ENCODE measurements around the gene STYXL1. TPM values are rescaled to one million over a fixed set of nuclear protein-coding genes. Genes with fewer than 3 reads are reported as not detected.

STYXL1 gene
- total and polyA plus RNA-seq, 8 donors: 13.3 to 47.6 (median 22.7) TPM

DNA sequence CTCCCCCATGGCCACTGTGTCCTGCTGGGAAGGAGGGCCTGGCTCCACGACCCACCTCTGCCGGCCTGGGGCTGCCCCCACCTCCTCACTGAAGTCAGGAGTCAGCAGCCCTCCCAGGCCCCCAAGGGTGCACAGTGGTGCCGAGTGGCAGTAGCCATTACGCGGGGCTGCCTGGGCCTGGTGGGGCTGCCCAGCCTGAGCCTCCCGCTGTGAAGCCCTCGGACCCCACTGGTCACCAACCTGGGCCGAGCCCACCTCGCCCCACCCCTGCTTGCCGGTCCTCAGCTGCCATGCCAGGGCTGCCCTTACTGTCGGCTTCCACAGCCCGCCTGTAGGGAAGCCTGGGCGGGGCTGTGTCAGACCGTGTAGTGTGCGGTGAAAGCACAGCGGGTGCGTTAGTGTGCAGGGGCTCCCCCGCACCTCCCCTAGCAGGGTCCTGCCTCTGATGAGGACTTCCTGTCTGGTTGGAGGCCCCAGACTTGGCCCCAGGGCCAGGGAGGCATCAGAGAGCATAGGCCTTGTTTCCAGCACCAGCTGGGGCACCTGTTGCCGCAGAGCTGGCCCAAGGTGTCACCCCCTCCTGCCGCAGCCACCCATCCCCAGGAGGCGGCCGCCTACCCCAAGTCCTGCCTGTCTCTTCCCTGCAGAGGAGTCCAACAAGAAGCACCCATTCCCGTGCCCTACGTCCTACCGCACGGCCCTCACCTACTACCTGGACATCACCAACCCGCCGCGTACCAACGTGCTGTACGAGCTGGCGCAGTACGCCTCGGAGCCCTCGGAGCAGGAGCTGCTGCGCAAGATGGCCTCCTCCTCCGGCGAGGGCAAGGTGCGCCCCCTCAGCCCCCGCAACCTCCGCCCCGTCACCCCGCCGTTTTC is 63.4 kb downstream of the STYXL1 start:
- Histone ChIP-seq H3K27me3 (no peaks in the 10 kb centered on the region), H3K4me1 (no peaks in the 10 kb centered on the region), H3K9me3 (no peaks in the 10 kb centered on the region), H3K4me3 (no peak overlapping the region), H3K27ac (no peak overlapping the region), H3K36me3 (peaks cover 0 to 48% (median 0%) of the 10 kb centered on the region in 3 donors)
- TF ChIP-seq, protein P1, sequence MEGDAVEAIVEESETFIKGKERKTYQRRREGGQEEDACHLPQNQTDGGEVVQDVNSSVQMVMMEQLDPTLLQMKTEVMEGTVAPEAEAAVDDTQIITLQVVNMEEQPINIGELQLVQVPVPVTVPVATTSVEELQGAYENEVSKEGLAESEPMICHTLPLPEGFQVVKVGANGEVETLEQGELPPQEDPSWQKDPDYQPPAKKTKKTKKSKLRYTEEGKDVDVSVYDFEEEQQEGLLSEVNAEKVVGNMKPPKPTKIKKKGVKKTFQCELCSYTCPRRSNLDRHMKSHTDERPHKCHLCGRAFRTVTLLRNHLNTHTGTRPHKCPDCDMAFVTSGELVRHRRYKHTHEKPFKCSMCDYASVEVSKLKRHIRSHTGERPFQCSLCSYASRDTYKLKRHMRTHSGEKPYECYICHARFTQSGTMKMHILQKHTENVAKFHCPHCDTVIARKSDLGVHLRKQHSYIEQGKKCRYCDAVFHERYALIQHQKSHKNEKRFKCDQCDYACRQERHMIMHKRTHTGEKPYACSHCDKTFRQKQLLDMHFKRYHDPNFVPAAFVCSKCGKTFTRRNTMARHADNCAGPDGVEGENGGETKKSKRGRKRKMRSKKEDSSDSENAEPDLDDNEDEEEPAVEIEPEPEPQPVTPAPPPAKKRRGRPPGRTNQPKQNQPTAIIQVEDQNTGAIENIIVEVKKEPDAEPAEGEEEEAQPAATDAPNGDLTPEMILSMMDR (IDR thresholded peaks at IDR 0.05): no peak
- FAIRE-seq (no peak), ATAC-seq (no peak), DNase-seq (peak in 2 of 6 donors; percentile 18 to 80)
- intact Hi-C loops (cut with DNase I): no loop called here
- WGBS, 2 donors: 94 to 95% methylated on average over 41 to 44 of the region's 44 CpGs

DNA sequence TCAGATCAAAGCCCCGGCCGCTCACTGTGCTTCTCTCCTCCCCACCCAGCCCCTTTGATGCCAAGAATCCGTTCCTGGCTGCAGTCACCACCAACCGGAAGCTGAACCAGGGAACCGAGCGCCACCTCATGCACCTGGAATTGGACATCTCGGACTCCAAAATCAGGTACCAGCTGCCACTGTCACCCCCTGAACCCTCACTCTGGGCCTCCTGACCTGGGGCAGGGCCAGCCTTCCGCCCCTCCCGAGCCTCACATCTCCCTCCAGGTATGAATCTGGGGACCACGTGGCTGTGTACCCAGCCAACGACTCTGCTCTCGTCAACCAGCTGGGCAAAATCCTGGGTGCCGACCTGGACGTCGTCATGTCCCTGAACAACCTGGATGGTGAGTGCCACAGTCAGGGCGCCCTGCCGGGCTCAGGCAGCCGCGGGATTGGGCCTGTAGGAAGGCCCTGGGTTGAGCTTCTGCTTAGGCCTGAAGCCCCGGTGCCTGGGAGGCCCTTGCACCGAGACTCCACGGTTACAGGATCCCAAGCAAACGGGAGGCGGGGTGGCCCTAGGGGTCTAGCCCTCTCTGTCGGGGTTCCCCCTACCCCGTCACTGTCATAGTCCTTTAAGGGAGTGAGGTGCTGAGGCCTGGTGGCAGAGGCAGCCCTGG is 64.2 kb downstream of the STYXL1 start:
- Histone ChIP-seq H3K27me3 (no peaks in the 10 kb centered on the region), H3K4me1 (no peaks in the 10 kb centered on the region), H3K36me3 (peaks cover 0 to 53% (median 0%) of the 10 kb centered on the region in 3 donors), H3K9me3 (no peaks in the 10 kb centered on the region), H3K27ac (no peak overlapping the region), H3K4me3 (no peak overlapping the region)
- TF ChIP-seq, protein P1 (IDR thresholded peaks at IDR 0.05): no peak
- WGBS, 2 donors: 91% methylated on average over 26 of the region's 26 CpGs
- DNase-seq (peak in 1 of 6 donors; percentile 71), ATAC-seq (no peak), FAIRE-seq (no peak)
- intact Hi-C loops (cut with DNase I): no loop called here

DNA sequence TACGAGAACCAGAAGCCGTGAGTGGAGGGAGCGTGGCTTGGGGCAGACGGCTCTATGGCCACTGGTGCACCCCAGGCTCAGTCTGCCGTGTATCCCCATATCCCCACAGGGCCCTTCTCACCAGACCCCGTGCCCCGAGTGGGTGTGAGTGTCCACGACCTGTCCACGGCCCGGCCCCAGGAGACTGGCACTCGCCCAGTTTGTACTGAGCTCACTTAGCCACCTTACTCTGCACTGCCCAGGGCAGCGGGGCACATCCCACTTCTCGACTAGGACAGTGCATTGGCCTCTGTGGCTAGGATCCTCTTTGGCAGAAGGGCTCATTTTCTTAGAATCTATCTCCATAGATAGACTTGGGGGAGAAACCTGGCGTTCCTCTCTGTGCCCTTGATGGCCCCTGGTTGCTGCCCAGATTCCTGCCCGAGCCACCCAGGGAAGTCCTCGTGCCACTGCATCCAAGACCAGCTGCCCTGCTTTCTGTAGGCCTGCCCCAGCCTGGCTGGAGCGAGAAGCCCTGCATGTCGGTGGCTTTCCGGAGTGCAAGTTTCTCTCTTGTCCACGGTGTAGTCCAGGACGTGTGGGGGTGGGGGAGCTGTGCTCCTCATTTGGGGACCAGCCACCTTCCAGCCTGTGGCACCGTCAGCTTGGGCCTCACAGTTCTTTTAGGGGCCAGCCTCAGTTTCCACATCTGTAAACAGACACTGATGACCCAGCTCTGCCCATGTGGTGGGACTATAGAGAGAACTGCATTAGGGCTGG is 65.3 kb downstream of the STYXL1 start:
- H3K36me3 ChIP-seq: peaks cover 0 to 46% (median 0%) of the 10 kb centered on the region in 3 donors
- ATAC-seq: no peak
- DNase-seq: peak in 1 of 6 donors; percentile 44
- WGBS, 2 donors: 88 to 92% methylated on average over 22 of the region's 22 CpGs
- TF ChIP-seq, protein P1 (IDR thresholded peaks at IDR 0.05): no peak
- H3K4me3 ChIP-seq: no peak overlapping the region
- no peak for FAIRE-seq
- H3K27me3 ChIP-seq: no peaks in the 10 kb centered on the region
- no peak overlapping the region for H3K27ac ChIP-seq
- no peaks in the 10 kb centered on the region for H3K4me1 ChIP-seq
- H3K9me3 ChIP-seq: no peaks in the 10 kb centered on the region
- intact Hi-C loops (cut with DNase I): no loop called here

DNA sequence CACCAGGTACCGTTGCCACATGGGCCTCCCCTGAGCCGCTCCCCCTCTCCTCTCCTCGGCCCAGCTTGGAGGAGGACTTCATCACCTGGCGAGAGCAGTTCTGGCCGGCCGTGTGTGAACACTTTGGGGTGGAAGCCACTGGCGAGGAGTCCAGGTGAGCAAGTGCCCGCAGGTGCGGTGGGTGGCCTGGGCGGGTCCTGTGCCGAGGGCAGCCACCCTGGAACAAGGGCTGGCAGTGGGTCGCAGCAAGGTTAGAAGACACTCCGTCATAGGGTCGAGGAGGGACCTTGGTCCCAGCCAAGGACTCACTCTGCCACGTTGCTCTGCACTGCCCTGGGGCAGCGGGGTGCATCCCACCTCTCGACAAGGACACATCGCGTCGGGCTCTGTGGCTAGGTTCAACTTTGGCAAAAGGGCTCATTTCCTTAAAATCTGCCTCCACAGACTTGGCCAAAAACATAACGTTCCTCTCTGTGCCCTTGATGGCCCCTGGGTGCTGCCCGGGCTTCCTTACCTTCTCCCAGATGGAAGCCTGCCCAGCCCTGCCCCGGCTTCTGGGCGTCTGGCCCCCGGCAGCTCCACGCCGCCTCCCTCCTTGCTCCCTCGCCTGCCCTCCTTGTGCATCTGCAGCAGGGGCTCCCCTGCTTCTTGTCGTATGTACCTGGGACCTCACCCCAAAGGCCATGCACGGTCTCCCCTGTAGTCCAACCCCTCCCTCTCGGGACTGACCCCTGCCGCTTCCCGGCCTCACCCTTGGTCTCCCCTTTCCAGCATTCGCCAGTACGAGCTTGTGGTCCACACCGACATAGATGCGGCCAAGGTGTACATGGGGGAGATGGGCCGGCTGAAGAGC is 66.1 kb downstream of the STYXL1 start:
- FAIRE-seq (no peak), ATAC-seq (no peak), DNase-seq (peak in 1 of 6 donors; percentile 75)
- Histone ChIP-seq H3K4me3 (no peak overlapping the region), H3K4me1 (no peaks in the 10 kb centered on the region), H3K36me3 (peaks cover 0 to 39% (median 0%) of the 10 kb centered on the region in 3 donors), H3K27me3 (no peaks in the 10 kb centered on the region), H3K27ac (no peak overlapping the region), H3K9me3 (no peaks in the 10 kb centered on the region)
- TF ChIP-seq, protein P1 (IDR thresholded peaks at IDR 0.05): no peak
- 88 to 90% methylated on average over 37 to 38 of the region's 38 CpGs for WGBS, 2 donors
- intact Hi-C loops (cut with DNase I): no loop called here
